Activated CD8-positive, alpha-beta memory T cell treated with anti-CD3 and anti-CD28 coated beads for 4 hours (primary cell): ENCODE measurements around the gene VPS52.
"Not testable (repeated sequence)": the region's sequence is repeated elsewhere in the genome, so short reads cannot be mapped to it uniquely, and the experiment has no call there.

Source experiments
- DNase-seq, 2 donors: peaks; one replicate each; pipeline ENCODE4 v3.0.0-alpha.2; 2020; ENCODE audit warnings: low read depth in 2 of 2

The VPS52 gene

GRCh38 chr6:33279971-33280511 is 8.4 kb upstream of the VPS52 start:
- no peak for DNase-seq

DNA sequence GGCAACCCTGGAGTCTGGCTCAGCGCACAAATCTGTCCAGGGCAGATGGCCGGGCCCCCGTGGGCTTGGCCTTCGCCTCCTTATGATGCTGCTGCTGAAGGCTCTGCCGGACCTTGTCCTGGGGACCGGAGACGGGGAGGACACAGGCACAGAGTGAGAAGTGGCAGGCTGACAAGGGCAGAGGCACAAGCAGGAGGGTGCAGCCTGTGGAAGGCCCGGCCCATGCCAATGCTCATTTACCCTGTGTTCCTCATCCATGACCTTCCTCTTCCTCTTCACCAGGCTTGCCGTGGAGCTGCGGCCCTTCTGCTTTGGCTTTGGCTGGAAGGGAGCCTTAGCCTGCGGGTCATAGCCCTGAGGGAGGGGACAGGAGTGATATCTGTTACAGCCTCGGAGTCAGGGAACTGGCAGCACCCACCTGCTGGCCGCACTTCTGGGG is 7.6 kb upstream of the VPS52 start:
- no peak for DNase-seq

GRCh38 chr6:33278810-33279209 is 7.1 kb upstream of the VPS52 start:
- no peak for DNase-seq

GRCh38 chr6:33278392-33278741 is 6.7 kb upstream of the VPS52 start:
- no peak for DNase-seq

DNA sequence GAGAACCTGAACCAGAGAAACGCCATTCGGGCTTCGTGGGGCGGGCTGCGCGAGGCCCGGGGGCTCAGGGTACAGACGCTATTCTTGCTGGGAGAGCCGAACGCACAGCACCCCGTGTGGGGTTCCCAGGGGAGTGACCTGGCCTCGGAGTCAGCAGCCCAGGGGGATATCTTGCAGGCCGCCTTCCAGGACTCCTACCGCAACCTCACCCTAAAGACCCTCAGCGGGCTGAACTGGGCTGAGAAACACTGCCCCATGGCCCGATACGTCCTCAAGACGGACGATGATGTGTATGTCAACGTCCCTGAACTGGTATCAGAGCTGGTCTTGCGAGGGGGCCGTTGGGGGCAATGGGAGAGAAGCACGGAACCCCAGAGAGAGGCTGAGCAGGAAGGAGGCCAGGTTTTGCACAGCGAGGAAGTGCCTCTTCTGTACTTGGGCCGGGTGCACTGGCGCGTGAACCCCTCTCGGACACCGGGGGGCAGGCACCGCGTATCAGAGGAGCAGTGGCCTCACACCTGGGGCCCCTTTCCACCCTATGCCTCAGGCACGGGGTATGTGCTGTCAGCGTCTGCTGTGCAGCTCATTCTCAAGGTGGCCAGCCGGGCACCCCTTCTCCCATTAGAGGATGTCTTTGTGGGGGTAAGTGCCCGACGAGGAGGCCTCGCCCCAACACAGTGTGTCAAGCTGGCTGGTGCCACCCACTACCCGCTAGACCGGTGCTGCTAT is 6.2 kb upstream of the VPS52 start:
- no peak for DNase-seq

- DNase-seq, result peak in 1 of 2 donors; percentile 35
These were observed 5.4 kb upstream of the VPS52 start, which contains the start of gene B3GALT4 for GRCh38 chr6:33276864-33277662. TSS of gene B3GALT4 (plus strand) at chr6:33277123. CDS start at chr6:33277420, 297 bp downstream.

DNA sequence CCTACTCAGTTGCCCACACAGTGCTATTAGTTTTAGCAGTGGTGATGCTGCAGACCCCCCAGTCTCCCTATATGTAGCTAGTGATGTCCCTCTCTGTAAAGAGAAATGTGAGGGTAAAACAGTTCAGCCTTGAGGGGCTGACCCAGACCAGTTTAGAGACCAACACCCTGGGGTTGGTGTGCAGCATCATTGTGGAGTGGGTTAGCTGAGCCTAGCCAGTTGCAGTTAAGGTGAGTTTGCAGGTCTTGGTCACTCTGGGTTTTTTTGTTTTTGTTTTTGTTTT is 4.8 kb upstream of the VPS52 start:
- no peak for DNase-seq

DNA sequence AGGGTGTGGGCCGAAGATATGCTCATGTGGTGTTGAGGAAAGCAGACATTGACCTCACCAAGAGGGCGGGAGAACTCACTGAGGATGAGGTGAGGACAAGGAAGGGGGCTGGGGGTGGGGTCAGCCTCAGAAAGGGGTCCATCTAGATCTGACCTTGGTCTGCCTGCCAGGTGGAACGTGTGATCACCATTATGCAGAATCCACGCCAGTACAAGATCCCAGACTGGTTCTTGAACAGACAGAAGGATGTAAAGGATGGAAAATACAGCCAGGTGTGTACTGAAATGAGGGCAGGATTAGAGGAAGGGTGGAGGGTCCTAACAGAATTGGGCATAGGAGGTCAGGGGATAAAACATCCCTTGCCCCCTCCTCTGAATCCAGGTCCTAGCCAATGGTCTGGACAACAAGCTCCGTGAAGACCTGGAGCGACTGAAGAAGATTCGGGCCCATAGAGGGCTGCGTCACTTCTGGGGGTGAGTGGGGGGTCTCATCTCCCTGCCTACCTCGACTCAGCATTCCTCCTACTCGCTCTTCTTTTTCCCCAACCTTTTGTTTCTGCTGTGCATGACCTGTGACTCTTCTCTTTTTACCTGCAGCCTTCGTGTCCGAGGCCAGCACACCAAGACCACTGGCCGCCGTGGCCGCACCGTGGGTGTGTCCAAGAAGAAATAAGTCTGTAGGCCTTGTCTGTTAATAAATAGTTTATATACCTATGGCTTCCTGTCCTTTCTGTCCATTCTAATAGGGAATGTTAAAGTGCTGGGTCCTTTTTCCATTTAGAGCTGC is 4.3 kb upstream of the VPS52 start:
- DNase-seq, result not testable (repeated sequence)

- DNase-seq, result no peak
These were observed 2.5 kb upstream of the VPS52 start for GRCh38 chr6:33273924-33274902.

DNA sequence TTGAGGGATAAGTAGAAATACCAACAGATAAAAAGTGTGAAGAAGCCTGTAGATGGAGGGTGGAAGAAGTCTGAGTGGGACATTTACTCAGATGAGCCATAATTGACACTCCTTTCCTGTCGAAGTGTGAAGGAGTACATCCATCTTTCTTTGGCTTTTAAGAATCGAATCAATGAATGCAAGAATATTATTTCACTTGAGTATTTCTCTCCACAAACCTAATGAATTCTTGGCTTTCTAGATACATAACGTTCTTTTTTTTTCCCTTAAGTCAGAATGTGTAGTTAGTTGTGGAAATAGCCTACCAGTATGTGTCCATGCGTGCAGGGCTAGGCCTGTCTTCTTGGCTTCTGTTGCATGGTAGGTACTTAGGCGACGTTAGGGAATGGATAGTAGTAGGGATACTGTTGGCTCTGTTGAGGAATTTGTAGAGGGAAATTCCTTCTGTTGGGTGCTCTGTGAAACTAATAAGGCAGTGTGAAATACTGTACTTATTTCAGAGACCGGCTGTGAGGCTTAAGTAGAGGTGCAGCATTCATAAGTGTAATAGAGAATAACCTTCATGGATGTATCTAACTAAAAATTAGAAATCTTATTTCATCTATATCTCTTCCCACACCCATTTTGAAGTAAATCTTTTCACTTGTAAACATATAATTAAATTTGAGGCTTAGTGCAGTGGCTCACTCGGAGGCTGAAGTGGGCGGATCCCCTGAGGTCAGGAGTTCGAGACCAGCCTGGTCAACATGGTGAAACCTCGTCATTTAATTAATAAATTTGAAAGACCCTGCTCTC is 1.6 kb upstream of the VPS52 start:
- no peak for DNase-seq

GRCh38 chr6:33272275-33273128 is 826 bp upstream of the VPS52 start:
- DNase-seq, result no peak

DNA sequence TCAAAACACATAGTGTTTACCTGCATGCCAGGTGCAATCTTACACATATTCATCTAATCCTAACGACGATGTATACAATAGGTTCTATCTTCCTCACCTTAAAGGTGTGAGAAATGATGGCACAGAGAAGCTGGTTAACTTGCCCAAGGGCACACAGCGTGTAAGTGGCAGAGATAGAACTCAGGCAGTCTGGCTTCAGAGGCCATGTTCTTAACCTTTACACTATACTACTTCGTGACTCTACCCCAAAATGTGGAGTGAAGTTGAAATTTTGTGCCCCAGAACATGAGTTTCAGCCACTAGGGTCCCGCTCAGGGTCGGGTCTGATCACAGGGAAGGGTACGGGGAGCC is 584 bp downstream of the VPS52 start:
- no peak for DNase-seq

- DNase-seq, result no peak
These were observed 7.7 kb downstream of the VPS52 start for GRCh38 chr6:33264015-33264414.

DNA sequence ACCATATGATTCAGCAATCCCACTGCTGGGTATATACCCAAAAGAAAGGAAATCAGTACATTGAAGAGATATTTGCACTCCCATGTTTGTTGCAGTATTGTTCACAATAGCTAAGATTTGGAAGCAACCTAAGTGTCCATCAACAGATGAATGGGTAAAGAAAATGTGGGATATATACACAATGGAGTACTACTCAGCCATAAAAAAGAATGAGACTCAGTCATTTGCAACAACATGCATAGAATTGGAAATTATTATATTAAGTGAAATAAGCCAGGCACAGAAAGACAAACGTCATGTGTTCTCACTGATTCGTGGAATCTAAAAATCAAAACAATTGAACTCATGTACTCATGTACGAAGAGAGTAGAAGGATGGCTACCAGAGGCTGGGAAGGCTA is 9.2 kb downstream of the VPS52 start:
- DNase-seq, result not testable (repeated sequence)

GRCh38 chr6:33259032-33259431 is 12.6 kb downstream of the VPS52 start:
- DNase-seq, result no peak

DNA sequence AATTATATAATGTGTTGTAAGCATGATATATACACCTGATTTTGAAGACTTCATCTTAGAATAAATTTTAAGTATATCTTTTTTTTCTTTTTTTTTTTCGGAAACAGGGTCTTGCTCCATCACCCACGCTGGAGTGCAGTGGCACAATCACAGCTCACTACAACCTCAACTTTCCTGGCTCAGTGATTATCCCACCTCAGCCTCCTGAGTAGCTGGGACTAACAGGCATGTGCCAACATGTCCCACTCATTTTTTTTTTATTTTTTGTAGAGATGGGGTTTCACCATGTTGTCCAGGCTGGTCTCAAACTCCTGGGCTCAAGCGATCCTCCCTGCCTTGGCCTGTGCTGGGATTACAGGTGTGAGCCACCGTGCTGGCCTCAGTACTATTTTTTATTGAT is 17.1 kb downstream of the VPS52 start:
- no peak for DNase-seq

GRCh38 chr6:33252759-33253158 is 18.9 kb downstream of the VPS52 start:
- no peak for DNase-seq

GRCh38 chr6:33251395-33252012 is 20.2 kb downstream of the VPS52 start:
- no peak for DNase-seq

DNA sequence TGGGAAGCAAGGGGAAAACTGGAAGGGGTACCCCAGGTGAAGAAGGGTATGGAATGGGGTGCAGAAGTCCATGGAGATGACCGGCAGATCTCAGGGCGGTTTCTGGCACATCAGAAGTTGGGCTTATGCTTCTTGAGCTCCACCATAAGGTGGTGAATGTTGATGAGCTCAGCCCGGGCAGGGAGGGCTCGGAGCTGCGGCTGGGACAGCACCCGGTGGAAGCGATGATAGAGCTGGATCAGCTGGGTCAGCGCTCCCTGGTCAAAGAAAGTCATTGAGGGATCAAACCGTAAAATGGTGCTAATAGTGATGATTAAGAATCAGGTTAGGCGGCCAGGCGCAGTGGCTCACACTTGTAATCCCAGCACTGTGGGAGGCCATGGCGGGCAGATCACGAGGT is 20.9 kb downstream of the VPS52 start:
- no peak for DNase-seq
